Measurements from ENCODE around the gene FSTL1.

The FSTL1 gene

DNA sequence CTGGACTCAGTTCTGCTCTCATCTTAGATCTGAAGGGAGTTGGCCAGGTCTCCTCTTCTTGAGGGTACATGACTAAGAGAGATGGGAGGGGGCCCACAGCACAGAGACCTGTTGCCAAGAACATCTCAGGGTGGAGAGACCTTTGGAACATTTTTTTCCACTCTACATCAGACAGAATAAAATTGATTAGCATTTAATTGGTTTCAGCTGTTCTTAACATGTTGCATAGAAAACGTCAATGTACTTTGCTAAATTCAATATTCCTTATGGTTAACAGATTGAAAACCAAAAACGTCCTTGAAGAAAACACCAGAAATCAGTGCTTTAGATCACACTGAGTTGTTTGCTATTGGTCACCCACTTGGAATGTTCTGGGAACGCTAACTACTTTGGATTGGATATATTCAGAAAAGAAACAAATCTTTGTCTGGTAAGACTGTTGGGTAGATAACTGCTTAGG, 36.4 kb upstream of the FSTL1 start:
- Histone ChIP-seq H3K9ac (ENCODE audit: low read depth in 1 of 2, low read length in 2 of 2) (no peak overlapping the region), H3K4me3 (ENCODE audit: low read depth in 1 of 2, low read length in 2 of 2) (no peak overlapping the region), H3K4me1 (ENCODE audit: control insufficient read depth in 1 of 2, insufficient read depth in 2 of 2, low read length in 2 of 2) (no peaks in the 10 kb centered on the region), H3K9me3 (ENCODE audit: control insufficient read depth in 1 of 2, low read length in 2 of 2) (no peaks in the 10 kb centered on the region), H3K27ac (ENCODE audit: low read depth, low read length) (no peak overlapping the region), H3K27me3 (ENCODE audit: control insufficient read depth in 1 of 2, insufficient read depth in 2 of 2, low read length in 2 of 2) (no peaks in the 10 kb centered on the region), H3K36me3 (ENCODE audit: control insufficient read depth in 1 of 2, insufficient read depth in 2 of 2, low read length in 2 of 2) (no peaks in the 10 kb centered on the region)

- no peaks in the 10 kb centered on the region for H3K27me3 ChIP-seq (ENCODE audit: control insufficient read depth in 1 of 2, insufficient read depth in 2 of 2, low read length in 2 of 2)
- H3K4me3 ChIP-seq (ENCODE audit: low read depth in 1 of 2, low read length in 2 of 2) = no peak overlapping the region
- H3K4me1 ChIP-seq (ENCODE audit: control insufficient read depth in 1 of 2, insufficient read depth in 2 of 2, low read length in 2 of 2) = no peaks in the 10 kb centered on the region
- no peak overlapping the region for H3K9ac ChIP-seq (ENCODE audit: low read depth in 1 of 2, low read length in 2 of 2)
- no peaks in the 10 kb centered on the region for H3K9me3 ChIP-seq (ENCODE audit: control insufficient read depth in 1 of 2, low read length in 2 of 2)
- no peak overlapping the region for H3K27ac ChIP-seq (ENCODE audit: low read depth, low read length)
- no peaks in the 10 kb centered on the region for H3K36me3 ChIP-seq (ENCODE audit: control insufficient read depth in 1 of 2, insufficient read depth in 2 of 2, low read length in 2 of 2)
Measured at GRCh38 chr3:120481081-120481480, 30.3 kb upstream of the FSTL1 start.

DNA sequence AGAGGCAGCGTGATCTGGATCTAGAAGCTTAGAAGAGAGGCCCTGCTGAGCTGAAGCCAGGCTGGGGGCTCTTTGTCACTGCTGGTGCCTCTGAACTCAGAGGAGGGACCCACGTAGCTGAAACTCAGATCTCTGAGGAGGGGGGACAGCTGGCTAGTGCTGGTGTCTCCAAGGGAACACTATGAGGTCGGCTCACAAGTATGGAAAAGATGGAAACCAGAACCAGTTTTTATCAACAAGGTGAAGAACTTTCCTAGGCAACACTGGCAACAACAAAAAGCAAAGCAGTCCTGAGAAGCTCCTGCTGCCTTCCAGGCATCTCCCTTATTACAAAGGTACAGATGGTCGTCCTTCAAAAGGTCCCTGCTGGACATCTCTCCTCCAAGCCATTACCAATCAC, 27.0 kb upstream of the FSTL1 start:
- H3K4me3 ChIP-seq (ENCODE audit: low read depth in 1 of 2, low read length in 2 of 2) = no peak overlapping the region
- H3K4me1 ChIP-seq (ENCODE audit: control insufficient read depth in 1 of 2, insufficient read depth in 2 of 2, low read length in 2 of 2) = no peaks in the 10 kb centered on the region
- no peaks in the 10 kb centered on the region for H3K27me3 ChIP-seq (ENCODE audit: control insufficient read depth in 1 of 2, insufficient read depth in 2 of 2, low read length in 2 of 2)
- H3K27ac ChIP-seq (ENCODE audit: low read depth, low read length) = no peak overlapping the region
- H3K9ac ChIP-seq (ENCODE audit: low read depth in 1 of 2, low read length in 2 of 2) = no peak overlapping the region
- H3K36me3 ChIP-seq (ENCODE audit: control insufficient read depth in 1 of 2, insufficient read depth in 2 of 2, low read length in 2 of 2) = no peaks in the 10 kb centered on the region
- no peaks in the 10 kb centered on the region for H3K9me3 ChIP-seq (ENCODE audit: control insufficient read depth in 1 of 2, low read length in 2 of 2)

- Histone ChIP-seq H3K4me1 (ENCODE audit: control insufficient read depth in 1 of 2, insufficient read depth in 2 of 2, low read length in 2 of 2) (no peaks in the 10 kb centered on the region), H3K4me3 (ENCODE audit: low read depth in 1 of 2, low read length in 2 of 2) (no peak overlapping the region), H3K9me3 (ENCODE audit: control insufficient read depth in 1 of 2, low read length in 2 of 2) (no peaks in the 10 kb centered on the region), H3K36me3 (ENCODE audit: control insufficient read depth in 1 of 2, insufficient read depth in 2 of 2, low read length in 2 of 2) (no peaks in the 10 kb centered on the region), H3K9ac (ENCODE audit: low read depth in 1 of 2, low read length in 2 of 2) (no peak overlapping the region), H3K27ac (ENCODE audit: low read depth, low read length) (no peak overlapping the region), H3K27me3 (ENCODE audit: control insufficient read depth in 1 of 2, insufficient read depth in 2 of 2, low read length in 2 of 2) (no peaks in the 10 kb centered on the region)
Measured at GRCh38 chr3:120475722-120476377, 25.1 kb upstream of the FSTL1 start.

- no peak overlapping the region for H3K27ac ChIP-seq (ENCODE audit: low read depth, low read length)
- H3K9ac ChIP-seq (ENCODE audit: low read depth in 1 of 2, low read length in 2 of 2) = no peak overlapping the region
- no peak overlapping the region for H3K4me3 ChIP-seq (ENCODE audit: low read depth in 1 of 2, low read length in 2 of 2)
- no peaks in the 10 kb centered on the region for H3K27me3 ChIP-seq (ENCODE audit: control insufficient read depth in 1 of 2, insufficient read depth in 2 of 2, low read length in 2 of 2)
- no peaks in the 10 kb centered on the region for H3K36me3 ChIP-seq (ENCODE audit: control insufficient read depth in 1 of 2, insufficient read depth in 2 of 2, low read length in 2 of 2)
- no peaks in the 10 kb centered on the region for H3K9me3 ChIP-seq (ENCODE audit: control insufficient read depth in 1 of 2, low read length in 2 of 2)
- H3K4me1 ChIP-seq (ENCODE audit: control insufficient read depth in 1 of 2, insufficient read depth in 2 of 2, low read length in 2 of 2) = no peaks in the 10 kb centered on the region
Measured at GRCh38 chr3:120473896-120474675, 23.3 kb upstream of the FSTL1 start.

DNA sequence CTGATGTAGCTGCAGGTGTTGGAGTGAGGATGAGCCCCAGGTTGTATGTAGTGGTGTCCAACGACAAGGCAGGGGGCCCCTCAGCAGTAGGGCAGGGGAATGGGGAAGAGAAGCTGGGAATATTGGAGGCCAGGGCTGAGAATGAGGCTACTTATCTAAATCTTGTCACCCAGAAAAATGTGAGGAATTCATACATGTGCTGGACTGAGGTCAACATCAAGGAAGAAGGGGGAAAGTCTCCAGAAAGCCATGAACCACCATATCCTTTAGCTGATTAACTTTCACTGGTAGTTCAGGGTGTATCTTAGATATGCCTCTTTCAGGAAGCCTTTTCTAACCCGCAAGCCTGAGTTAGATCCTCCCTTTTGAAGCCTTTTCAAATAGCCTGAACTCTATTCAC, 22.6 kb upstream of the FSTL1 start:
- Histone ChIP-seq H3K4me3 (ENCODE audit: low read depth in 1 of 2, low read length in 2 of 2) (no peak overlapping the region), H3K4me1 (ENCODE audit: control insufficient read depth in 1 of 2, insufficient read depth in 2 of 2, low read length in 2 of 2) (no peaks in the 10 kb centered on the region), H3K27ac (ENCODE audit: low read depth, low read length) (no peak overlapping the region), H3K27me3 (ENCODE audit: control insufficient read depth in 1 of 2, insufficient read depth in 2 of 2, low read length in 2 of 2) (no peaks in the 10 kb centered on the region), H3K9ac (ENCODE audit: low read depth in 1 of 2, low read length in 2 of 2) (no peak overlapping the region), H3K9me3 (ENCODE audit: control insufficient read depth in 1 of 2, low read length in 2 of 2) (no peaks in the 10 kb centered on the region), H3K36me3 (ENCODE audit: control insufficient read depth in 1 of 2, insufficient read depth in 2 of 2, low read length in 2 of 2) (no peaks in the 10 kb centered on the region)

GRCh38 chr3:120472121-120472844, 21.5 kb upstream of the FSTL1 start:
- H3K4me3 ChIP-seq (ENCODE audit: low read depth in 1 of 2, low read length in 2 of 2) = no peak overlapping the region
- H3K36me3 ChIP-seq (ENCODE audit: control insufficient read depth in 1 of 2, insufficient read depth in 2 of 2, low read length in 2 of 2) = no peaks in the 10 kb centered on the region
- H3K27me3 ChIP-seq (ENCODE audit: control insufficient read depth in 1 of 2, insufficient read depth in 2 of 2, low read length in 2 of 2) = no peaks in the 10 kb centered on the region
- no peak overlapping the region for H3K27ac ChIP-seq (ENCODE audit: low read depth, low read length)
- H3K9me3 ChIP-seq (ENCODE audit: control insufficient read depth in 1 of 2, low read length in 2 of 2) = no peaks in the 10 kb centered on the region
- H3K9ac ChIP-seq (ENCODE audit: low read depth in 1 of 2, low read length in 2 of 2) = no peak overlapping the region
- H3K4me1 ChIP-seq (ENCODE audit: control insufficient read depth in 1 of 2, insufficient read depth in 2 of 2, low read length in 2 of 2) = no peaks in the 10 kb centered on the region

- Histone ChIP-seq H3K4me1 (ENCODE audit: control insufficient read depth in 1 of 2, insufficient read depth in 2 of 2, low read length in 2 of 2) (no peaks in the 10 kb centered on the region), H3K36me3 (ENCODE audit: control insufficient read depth in 1 of 2, insufficient read depth in 2 of 2, low read length in 2 of 2) (no peaks in the 10 kb centered on the region), H3K9me3 (ENCODE audit: control insufficient read depth in 1 of 2, low read length in 2 of 2) (no peaks in the 10 kb centered on the region), H3K27ac (ENCODE audit: low read depth, low read length) (no peak overlapping the region), H3K27me3 (ENCODE audit: control insufficient read depth in 1 of 2, insufficient read depth in 2 of 2, low read length in 2 of 2) (no peaks in the 10 kb centered on the region), H3K9ac (ENCODE audit: low read depth in 1 of 2, low read length in 2 of 2) (no peak overlapping the region), H3K4me3 (ENCODE audit: low read depth in 1 of 2, low read length in 2 of 2) (no peak overlapping the region)
Measured at GRCh38 chr3:120471643-120472042, 20.9 kb upstream of the FSTL1 start.

DNA sequence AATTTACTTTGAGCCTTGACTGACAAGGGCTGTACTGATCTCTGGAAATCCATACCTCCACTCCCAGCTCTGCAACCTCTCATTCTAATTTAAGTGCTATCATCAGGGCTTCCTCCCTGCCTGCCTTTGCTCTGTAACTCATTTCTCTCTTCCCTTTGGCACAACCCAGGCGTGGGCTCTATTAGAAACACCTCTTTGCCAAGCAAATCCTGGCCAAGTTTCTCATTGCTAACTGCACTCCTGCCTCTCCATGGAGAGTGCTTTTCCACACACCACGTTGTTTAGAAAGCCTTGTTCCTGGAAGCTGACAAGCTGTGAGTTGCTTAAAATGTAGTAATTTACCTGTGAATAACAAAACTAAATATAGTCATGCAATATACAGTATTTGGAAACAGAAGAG, 20.1 kb upstream of the FSTL1 start:
- Histone ChIP-seq H3K4me1 (ENCODE audit: control insufficient read depth in 1 of 2, insufficient read depth in 2 of 2, low read length in 2 of 2) (no peaks in the 10 kb centered on the region), H3K9ac (ENCODE audit: low read depth in 1 of 2, low read length in 2 of 2) (no peak overlapping the region), H3K27ac (ENCODE audit: low read depth, low read length) (no peak overlapping the region), H3K4me3 (ENCODE audit: low read depth in 1 of 2, low read length in 2 of 2) (no peak overlapping the region), H3K9me3 (ENCODE audit: control insufficient read depth in 1 of 2, low read length in 2 of 2) (no peaks in the 10 kb centered on the region), H3K36me3 (ENCODE audit: control insufficient read depth in 1 of 2, insufficient read depth in 2 of 2, low read length in 2 of 2) (no peaks in the 10 kb centered on the region), H3K27me3 (ENCODE audit: control insufficient read depth in 1 of 2, insufficient read depth in 2 of 2, low read length in 2 of 2) (no peaks in the 10 kb centered on the region)

DNA sequence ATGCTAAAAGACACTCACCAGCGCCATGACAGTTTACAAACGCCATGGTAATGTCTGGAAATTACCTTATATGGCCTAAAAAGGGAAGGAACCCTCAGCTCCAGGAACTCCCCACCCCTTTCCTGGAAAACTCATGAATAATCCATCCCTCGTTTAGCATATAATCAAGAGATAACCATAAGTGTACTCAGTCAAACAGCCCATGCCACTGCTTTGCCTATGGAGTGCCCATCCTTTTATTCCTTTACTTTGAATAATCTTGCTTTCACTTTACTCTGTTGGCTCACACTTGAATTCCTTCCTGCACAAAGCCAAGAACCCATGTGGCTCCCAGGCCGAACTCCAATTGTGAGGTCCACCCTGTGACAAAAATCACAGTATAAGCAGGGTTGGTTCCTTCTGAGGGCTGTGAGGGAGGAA, 19.1 kb upstream of the FSTL1 start:
- no peaks in the 10 kb centered on the region for H3K9me3 ChIP-seq (ENCODE audit: control insufficient read depth in 1 of 2, low read length in 2 of 2)
- no peaks in the 10 kb centered on the region for H3K27me3 ChIP-seq (ENCODE audit: control insufficient read depth in 1 of 2, insufficient read depth in 2 of 2, low read length in 2 of 2)
- no peaks in the 10 kb centered on the region for H3K4me1 ChIP-seq (ENCODE audit: control insufficient read depth in 1 of 2, insufficient read depth in 2 of 2, low read length in 2 of 2)
- no peaks in the 10 kb centered on the region for H3K36me3 ChIP-seq (ENCODE audit: control insufficient read depth in 1 of 2, insufficient read depth in 2 of 2, low read length in 2 of 2)
- H3K27ac ChIP-seq (ENCODE audit: low read depth, low read length) = no peak overlapping the region
- H3K4me3 ChIP-seq (ENCODE audit: low read depth in 1 of 2, low read length in 2 of 2) = no peak overlapping the region
- H3K9ac ChIP-seq (ENCODE audit: low read depth in 1 of 2, low read length in 2 of 2) = no peak overlapping the region
